GM19395 (cell line): ENCODE data around the gene TNF.
A peak's percentile ranks its signal among the peaks of the same experiment; 100 is the strongest.
"Not testable (repeated sequence)": the region's sequence is repeated elsewhere in the genome, so short reads cannot be mapped to it uniquely, and the experiment has no call there.

Experiments used
- ATAC-seq: cut with Tn5 transposase; IDR thresholded peaks from one replicate; pipeline ENCODE4 v1.9.1; 2021; ENCODE audit warnings: mild to moderate bottlenecking, moderate library complexity; ENCODE audit not compliant: unreplicated experiment

Gene TNF

DNA sequence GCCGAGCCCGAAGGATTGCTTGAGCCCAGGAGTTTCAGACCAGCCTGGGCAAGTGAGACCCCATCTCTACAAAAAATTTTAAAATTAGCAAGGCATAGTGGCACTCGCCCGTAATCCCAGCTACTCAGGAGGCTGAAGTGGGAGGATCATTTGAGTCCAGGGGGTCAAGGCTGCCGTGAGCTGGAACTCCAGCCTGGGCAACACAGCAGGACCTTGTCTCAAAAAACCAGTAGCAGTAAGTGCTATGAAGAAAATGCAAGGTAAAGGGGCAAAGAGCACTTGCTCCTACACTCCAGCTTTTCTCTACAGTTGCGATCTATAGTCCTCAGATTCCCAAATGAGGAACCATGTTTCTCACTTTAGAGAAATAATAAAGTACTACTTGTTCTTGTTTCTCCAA is 31.7 kb upstream of the TNF start:
- no peak for ATAC-seq

DNA sequence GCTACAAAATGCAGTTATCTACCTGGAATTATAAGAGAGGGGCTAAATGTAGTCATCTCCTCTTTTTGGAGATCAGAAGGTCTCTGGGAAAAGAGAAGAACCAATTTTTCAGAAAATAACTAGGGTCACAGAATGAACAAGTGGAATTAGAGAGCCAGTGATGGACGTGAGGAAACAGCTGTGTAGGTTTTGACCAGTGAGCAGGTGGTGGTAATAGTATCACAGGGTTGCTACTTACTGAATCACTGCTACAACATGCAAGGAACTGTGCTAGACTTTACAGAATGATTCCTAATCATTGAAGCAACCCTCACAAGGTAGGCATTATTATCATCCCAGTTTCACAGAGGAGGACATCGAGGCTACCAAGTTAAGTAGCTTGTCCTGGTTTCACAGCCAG is 30.7 kb upstream of the TNF start:
- no peak for ATAC-seq

GRCh38 chr6:31545291-31545690 is 30.1 kb upstream of the TNF start:
- ATAC-seq = no peak

GRCh38 chr6:31546339-31546957 is 28.9 kb upstream of the TNF start, which contains the start of gene ATP6V1G2:
Gene ATP6V1G2, minus strand, starts transcription at chr6:31546608. Its CDS starts 49 bp downstream, at chr6:31546559.
- ATAC-seq = no peak

DNA sequence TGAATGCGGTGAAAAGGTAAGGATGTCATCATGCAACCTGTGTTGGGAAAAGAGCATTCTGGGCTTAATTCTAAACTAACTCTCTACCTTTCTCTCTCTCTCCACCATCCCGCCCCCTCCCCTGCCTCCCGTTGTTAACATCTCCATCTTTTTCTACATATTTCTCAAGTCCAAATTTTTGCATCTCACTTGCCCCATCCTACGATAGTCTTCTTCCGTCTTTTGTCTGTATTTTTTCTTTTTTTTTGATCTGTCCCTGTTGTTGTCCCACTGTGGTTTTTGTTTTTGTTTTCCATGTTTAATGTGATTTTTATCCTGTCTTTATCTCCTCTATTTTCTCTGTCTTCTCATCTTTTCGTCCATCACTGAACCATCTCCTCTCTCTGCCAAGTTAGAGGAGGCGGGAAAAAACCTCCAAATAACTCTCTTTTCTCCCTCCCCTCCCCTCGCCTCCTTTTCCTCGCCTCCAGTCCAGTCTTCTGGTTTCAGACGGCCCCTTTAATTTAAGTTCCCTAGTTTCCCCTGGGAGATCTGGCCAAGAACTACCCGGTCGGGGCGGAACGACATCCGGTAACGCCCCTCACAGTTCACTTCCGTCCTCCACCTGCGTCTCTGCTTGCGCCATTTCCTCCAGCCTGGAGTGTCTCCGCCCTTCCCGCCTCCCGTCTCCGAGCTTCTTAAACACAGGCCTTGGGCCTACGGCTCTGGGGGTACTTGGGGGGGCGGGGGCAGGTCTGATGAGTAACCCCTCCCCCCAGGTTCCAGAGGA is 28.2 kb upstream of the TNF start, which contains the start of gene NFKBIL1:
NFKBIL1 (plus strand) TSS at position 651 of the 769 bp plus-strand sequence; CDS start at position 738, 87 bp downstream.
- peak; percentile 74 for ATAC-seq

DNA sequence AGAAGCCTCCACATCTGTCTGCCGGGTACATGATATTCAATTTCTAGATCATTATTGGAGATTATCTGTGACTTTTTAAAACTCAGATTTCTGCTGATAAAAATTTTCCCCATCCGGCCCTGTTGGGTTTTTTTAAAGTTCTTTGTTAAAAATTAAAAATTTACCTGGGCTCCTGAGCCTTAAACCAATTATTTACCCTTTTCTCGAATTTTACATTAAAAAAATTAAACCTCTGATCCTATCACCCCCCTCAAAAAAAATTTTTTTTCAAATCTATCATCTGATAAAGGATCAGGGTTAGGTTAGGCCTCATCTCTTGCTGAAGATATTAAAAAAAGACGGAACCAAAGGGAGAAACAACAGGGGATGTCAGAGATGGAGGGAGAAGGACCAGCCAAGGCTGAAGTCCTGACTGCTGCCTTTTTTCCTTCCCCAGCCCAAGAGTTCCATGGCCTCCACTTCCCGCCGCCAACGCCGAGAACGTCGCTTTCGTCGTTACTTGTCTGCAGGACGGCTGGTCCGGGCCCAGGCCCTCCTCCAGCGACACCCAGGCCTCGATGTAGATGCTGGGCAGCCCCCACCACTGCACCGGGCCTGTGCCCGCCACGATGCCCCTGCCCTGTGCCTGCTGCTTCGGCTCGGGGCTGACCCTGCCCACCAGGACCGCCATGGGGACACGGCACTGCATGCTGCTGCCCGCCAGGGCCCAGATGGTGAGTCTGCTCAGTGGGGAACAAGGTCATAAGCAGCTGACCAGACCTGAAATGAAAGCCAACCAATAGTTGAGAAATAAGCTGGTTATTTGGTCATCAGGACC is 27.4 kb upstream of the TNF start:
- ATAC-seq = no peak

GRCh38 chr6:31548544-31548873 is 26.9 kb upstream of the TNF start:
- no peak for ATAC-seq

GRCh38 chr6:31551371-31551770 is 24.0 kb upstream of the TNF start:
- ATAC-seq = not testable (repeated sequence)

GRCh38 chr6:31556307-31556706 is 19.1 kb upstream of the TNF start:
- ATAC-seq = no peak

DNA sequence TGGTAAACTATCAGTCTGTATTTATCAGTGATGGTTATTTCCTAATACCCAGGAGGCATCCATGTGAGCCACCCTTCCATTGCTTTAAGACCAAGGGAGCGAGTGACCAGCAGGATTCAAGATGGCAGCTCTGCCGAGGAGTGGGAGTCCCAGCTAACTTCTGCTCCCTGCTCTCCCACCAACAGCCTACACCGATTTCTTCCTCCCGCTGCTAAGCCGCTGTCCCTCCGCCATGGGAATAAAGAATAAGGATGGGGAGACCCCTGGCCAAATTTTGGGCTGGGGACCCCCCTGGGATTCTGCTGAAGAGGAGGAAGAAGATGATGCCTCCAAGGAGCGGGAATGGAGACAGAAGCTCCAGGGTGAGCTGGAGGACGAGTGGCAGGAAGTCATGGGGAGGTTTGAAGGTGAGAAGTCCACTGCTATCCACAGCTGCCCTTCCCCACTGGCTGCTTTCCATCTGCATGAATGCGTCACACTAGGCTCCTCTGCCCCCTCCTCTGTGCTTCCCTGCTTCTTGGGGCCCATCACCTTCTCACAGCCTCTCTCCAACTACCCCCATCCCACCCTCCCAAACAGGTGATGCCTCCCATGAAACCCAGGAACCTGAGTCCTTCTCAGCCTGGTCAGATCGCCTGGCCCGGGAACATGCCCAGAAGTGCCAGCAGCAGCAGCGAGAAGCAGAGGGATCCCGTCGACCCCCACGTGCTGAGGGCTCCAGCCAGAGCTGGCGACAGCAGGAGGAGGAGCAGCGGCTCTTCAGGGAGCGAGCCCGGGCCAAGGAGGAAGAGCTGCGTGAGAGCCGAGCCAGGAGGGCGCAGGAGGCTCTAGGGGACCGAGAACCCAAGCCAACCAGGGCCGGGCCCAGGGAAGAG is 17.7 kb upstream of the TNF start:
- no peak for ATAC-seq

DNA sequence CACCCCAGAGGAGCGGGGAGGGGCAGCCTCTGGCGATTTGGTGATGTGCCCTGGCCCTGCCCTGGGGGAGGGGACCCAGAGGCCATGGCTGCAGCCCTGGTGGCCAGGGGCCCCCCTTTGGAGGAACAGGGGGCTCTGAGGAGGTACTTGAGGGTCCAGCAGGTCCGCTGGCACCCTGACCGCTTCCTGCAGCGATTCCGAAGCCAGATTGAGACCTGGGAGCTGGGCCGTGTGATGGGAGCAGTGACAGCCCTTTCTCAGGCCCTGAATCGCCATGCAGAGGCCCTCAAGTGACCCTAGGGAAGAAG is 17.1 kb upstream of the TNF start:
- no peak for ATAC-seq

DNA sequence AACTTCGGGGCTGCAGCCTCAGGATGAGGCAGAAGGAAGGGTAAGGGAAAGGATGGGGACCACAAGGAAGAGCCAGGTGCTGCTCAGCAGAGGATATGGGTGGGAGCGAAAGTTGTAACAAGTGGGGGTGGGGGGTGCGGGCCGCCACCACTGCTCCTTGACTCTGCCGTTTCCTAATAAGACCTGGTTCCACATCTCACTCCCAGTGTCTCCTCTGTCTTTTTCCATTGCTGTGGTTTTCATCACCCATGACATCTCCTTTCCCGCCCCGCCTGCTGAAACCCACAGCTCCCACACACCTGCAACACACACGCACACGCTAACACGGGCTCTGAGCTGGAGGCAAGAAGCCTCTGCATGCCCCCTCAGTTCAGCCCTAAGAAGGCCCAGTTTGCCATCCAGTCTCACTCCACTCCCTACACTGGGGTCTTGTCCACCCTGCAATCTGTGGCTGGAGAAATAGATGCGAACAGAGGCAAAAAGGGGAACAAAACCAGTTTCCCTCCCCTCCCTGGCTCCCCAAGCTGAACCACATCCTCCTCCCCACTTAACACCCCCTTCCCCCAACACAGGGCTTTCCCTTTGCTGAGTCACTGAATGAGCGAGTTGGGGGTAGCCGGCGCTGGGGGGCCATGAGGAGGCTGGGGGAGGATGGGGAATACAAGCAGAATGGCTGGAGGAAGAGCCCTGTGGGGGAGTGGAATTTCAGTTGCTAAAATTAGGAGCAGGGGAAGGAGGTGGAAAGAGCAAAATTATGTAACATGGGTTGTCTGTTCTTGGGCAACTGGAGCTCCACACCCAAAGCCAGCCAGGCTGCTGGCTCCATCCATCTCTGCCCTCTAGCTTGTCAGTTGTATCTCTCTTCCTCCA is 16.5 kb upstream of the TNF start:
- no peak for ATAC-seq

- ATAC-seq = no peak
Measured at GRCh38 chr6:31559606-31559957, 15.8 kb upstream of the TNF start.

- peak; percentile 66 for ATAC-seq
Measured at GRCh38 chr6:31559958-31560696, 15.2 kb upstream of the TNF start.

GRCh38 chr6:31560697-31561058 is 14.7 kb upstream of the TNF start:
- ATAC-seq = no peak

GRCh38 chr6:31567531-31568370 is 7.6 kb upstream of the TNF start:
- ATAC-seq = no peak

DNA sequence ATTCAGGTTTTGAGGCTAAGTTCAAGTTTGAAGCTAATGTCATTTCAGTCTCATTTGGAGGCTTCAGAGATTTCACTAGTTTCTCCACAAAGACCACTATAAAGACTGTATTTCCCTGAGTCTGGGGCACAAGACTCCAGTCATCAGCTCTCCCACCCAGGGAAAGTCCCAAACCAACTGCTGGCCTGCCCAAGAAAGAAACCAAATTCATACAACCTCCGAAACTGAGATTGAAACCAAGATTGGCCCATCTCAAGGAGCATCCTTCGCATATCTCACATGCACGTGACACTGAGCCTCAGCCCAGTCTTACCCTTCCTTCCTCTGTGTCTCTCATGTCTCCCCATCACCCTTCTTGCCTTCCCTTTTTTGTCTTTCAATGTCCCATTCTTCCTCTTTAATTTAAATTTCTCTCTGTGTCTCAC is 6.8 kb upstream of the TNF start:
- ATAC-seq = peak; percentile 61

- no peak for ATAC-seq
Measured at GRCh38 chr6:31569861-31570536, 5.4 kb upstream of the TNF start.
